MM.1S (cell line): ENCODE results near the gene GPAT3.

Source experiments
- EZH2phosphoT487 ChIP-seq: fragments of 300-600 bp; sonication (generic); IDR thresholded peaks from 2 replicates; pipeline ENCODE4 v1.6.1; 2018; ENCODE audit warnings: antibody characterized with exemption, low read length
- TF ChIP-seq, protein P1 (sequence below): fragments of 300-600 bp; sonication (generic); IDR thresholded peaks from 2 replicates; pipeline ENCODE4 v1.5.1; 2016; ENCODE audit warnings: antibody characterized with exemption, low read length, mixed read lengths

DNA sequence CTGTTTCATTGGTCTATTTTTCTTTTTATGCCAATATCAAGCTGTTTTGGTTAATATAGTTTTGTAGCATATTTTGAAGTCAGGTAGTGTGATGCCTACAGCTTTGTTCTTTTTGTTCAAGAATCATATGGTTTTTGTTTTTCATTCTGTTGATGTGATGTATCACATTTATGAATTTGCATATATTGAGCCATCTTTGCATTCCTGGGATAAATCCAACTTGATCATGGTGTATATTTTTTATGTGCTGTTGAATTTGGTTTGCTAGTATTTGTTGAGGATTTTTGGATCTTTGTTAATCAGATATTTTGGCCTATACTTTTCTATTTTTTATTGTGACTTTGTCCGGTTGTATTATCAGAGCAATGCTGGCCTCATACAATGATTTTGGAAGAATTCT lies 74.8 kb downstream of the GPAT3 start:
- TF ChIP-seq, protein P1, sequence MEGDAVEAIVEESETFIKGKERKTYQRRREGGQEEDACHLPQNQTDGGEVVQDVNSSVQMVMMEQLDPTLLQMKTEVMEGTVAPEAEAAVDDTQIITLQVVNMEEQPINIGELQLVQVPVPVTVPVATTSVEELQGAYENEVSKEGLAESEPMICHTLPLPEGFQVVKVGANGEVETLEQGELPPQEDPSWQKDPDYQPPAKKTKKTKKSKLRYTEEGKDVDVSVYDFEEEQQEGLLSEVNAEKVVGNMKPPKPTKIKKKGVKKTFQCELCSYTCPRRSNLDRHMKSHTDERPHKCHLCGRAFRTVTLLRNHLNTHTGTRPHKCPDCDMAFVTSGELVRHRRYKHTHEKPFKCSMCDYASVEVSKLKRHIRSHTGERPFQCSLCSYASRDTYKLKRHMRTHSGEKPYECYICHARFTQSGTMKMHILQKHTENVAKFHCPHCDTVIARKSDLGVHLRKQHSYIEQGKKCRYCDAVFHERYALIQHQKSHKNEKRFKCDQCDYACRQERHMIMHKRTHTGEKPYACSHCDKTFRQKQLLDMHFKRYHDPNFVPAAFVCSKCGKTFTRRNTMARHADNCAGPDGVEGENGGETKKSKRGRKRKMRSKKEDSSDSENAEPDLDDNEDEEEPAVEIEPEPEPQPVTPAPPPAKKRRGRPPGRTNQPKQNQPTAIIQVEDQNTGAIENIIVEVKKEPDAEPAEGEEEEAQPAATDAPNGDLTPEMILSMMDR, result no peak
- TF ChIP-seq EZH2phosphoT487, result no peak
